Activated CD8-positive, alpha-beta memory T cell treated with anti-CD3 and anti-CD28 coated beads for 1 hour (primary cell): ENCODE data around the gene IFITM2.
A peak's percentile ranks its signal among the peaks of the same experiment; 100 is the strongest.

ENCODE experiments used
- DNase-seq, 2 donors: peaks; one replicate each; pipeline ENCODE4 v3.0.0-alpha.2; 2020; ENCODE audit warnings: low read depth in 1 of 2; ENCODE audit errors: extremely low read depth in 1 of 2

IFITM2 gene

DNA sequence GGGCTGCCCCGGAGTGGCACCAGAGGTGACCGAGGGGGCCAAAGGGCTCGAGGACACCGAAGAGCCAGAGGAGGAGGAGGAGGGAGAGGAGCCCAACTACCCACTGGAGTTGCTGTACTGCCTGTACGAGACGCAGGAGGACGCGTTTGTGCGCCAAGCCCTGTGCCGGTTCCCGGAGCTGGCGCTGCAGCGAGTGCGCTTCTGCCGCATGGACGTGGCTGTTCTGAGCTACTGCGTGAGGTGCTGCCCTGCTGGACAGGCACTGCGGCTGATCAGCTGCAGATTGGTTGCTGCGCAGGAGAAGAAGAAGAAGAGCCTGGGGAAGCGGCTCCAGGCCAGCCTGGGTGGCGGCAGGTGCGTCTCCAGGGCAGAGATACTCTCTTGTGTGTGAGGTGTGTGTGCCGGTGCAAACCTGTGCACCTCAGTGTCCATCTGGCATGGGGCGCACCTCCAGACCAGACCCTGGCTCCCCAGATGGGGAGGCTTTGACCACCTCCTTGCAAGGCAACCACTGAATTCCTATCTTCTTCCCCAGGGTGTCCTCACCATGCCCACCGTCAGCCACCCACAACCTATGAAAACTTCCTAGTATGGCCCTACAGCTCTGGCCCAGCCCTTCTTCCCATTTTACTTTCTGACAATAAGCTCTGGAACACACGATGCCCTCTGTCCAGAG is 26.0 kb upstream of the IFITM2 start:
- no peak for DNase-seq

GRCh38 chr11:282171-282570 is 25.4 kb upstream of the IFITM2 start:
- no peak for DNase-seq

DNA sequence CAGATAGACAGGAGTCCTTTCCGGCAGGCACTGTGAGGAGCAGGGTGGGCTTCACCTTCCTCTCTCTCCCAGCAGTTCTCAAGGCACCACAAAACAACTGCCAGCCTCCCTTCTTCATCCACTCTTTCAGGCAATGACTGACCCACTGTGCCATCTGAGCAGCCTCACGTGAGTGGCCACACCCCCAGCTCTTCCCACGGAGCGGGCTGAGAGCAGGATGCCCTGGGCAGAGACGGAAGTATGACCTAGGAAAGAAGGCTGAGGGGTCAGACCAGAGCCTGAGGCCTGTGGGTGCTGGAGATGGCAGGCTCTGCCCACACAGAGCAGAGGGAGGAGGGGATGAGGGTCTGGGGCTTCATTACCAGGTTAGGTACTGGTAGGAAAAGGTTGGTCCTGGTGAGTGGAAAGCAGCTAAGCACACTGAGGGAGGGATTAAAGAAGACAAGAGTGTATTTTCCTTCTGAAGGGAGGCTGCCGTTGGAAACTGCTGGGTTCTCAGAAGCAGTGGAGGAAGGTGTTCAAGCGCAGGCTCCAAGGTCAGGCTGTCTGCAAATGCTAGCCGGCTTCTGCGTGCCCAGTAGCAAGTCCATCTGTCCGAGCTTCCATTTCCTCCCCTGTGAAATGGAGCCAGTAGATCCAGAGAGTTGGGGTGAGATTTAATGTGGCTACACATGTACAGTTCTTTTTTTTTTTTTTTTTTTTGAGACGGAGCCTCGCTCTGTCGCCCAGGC is 24.8 kb upstream of the IFITM2 start:
- no peak for DNase-seq

DNA sequence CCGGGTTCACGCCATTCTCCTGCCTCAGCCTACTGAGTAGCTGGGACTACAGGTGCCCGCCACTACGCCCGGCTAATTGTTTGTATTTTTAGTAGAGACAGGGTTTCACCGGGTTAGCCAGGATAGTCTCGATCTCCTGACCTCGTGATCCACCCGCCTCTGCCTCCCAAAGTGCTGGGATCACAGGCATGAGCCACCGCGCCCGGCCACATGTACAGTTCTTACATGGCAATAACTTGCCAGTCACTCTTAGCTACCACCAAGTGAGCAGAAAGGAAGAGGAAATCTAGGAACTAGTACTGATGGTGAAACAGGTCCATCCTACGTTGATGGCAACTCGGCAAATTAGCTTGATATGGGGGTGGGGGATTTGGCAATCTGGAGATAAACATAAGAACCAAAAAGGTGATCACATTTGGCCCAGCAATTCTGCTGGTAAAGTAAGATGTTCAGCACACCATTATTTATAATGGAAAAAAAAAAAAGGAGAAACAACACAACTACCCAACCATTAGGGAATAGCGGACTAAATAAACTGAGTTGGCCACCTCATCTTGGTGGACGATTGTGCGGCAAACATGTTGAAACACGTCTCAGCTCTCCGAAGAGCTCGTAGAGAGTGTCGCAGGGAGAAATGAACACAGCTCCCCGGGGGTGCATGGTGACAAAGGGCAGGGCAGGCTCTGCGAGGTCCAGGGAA is 24.1 kb upstream of the IFITM2 start:
- no peak for DNase-seq

- DNase-seq, result no peak
Observed at GRCh38 chr11:284105-285020, 23.3 kb upstream of the IFITM2 start.

DNA sequence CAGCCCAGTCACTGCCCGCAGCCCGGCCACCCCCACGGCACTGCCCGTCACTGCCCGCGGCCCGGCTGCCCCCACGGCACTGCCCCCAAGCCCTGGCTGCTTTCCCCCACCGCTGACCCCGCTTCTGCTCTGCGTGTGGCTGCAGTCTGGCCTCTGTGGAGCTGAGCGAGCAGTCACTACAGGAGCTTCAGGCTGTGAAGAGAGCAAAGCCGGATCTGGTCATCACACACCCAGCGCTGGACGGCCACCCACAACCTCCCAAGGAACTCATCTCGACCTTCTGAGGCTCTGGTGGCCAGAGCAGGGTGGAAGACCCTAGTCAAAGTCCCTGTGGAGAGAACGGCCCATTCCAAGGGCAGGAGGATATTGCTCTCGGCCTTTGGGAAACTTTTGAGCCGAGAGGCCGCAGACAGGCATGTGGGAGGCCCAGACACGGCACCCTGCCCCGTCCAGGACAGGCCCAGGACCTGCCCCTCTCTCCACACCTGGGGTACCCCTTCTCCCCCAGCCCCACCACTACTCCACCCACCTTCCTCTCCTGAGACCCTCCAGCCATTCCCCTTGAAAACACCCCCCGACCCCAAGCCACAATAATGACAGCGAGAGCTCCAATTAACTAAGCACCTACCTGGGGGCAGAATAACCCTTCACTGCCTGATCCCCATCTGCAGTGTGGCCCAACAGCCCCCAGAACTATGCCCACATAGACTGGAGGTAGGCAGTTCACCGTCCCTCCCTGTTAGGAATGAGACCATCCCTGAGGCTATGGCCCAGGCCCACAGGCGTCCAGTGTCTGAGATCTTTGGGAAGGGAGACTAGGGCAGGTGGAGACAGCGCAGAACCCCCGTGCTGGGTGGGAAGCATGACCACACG is 22.4 kb upstream of the IFITM2 start:
- no peak for DNase-seq

DNA sequence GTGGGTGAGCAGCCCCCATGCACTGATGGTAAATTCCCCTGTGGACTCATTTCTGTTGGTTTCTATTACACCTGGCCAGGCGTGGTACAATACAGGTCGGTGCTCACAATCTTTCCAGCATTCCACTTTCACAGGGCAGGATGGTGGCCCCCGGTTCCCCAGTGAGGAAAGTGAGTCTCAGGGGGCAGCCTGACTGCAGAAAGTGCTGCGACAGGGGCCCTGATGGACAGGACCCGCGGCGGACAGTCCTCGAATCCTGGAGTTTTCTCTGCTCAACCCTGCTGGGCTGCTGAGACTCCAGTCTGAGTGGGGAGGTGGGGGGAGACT is 21.8 kb upstream of the IFITM2 start:
- no peak for DNase-seq

DNA sequence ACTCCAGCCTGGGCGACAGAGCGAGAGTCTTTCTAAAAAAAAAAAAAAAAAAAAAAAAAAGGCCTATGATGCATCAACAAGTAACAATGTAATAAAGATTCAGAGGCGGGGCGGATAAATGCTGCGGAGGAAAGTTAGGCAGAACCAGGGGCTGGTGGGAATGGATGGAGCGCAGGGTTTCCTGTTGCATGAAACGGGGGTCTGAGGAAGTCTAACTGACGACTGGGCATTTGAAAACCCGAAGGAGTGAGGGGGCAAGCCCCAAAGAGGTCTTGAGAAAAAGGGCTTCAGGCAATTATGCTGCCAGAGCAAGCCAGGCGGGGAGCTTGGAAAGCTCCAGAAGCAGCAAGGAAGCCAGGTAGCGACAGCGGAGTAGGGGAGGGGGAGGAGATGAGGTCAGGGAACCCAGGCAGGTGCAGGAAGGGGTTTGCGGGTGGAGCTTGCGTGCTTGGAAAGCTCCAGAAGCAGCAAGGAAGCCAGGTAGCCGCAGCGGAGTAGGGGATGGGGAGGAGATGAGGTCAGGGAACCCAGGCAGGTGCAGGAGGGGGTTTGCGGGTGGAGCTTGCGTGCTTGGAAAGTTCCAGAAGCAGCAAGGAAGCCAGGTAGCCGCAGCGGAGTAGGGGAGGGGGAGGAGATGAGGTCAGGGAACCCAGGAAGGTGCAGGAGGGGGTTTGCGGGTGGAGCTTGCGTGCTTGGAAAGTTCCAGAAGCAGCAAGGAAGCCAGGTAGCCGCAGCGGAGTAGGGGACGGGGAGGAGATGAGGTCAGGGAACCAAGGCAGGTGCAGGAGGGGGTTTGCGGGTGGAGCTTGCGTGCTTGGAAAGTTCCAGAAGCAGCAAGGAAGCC is 20.4 kb upstream of the IFITM2 start:
- DNase-seq, result peak; percentile 67 to 71

DNA sequence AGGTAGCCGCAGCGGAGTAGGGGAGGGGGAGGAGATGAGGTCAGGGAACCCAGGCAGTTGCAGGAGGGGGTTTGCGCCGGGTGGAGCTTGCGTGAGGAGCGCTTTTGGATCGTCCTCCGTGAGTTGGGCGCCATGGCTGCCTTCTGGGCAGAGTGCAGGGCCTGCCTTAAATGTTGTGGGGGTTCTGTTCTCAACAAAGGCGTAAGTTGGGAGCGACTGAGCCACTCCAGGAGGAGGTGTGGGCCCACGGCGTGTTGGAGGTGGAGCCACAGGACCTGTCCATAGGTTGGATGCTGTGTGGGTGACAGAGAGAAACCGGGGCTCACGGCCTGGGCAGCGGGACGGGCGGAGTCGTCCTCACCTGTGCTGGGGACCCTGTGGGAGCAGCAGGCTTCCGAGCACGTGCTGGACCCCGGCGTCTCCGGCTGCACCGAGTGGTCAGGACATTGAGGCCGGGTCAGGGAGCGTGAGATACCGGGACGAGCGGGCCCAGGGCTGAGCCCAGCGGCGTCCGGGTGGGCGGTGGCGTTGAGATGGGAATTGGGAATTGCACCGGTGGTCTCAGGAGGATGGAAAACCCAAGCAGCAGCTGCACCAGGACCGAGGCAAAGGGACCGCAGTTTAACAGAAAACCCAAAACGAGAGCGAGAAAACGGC is 19.7 kb upstream of the IFITM2 start:
- peak in 1 of 2 donors; percentile 56 for DNase-seq

- peak in 1 of 2 donors; percentile 66 for DNase-seq
Observed at GRCh38 chr11:288478-289397, 18.9 kb upstream of the IFITM2 start, which contains the start of gene PGGHG. Gene PGGHG, plus strand, starts transcription at chr11:289126. Its CDS starts 691 bp downstream, at chr11:289817.

DNA sequence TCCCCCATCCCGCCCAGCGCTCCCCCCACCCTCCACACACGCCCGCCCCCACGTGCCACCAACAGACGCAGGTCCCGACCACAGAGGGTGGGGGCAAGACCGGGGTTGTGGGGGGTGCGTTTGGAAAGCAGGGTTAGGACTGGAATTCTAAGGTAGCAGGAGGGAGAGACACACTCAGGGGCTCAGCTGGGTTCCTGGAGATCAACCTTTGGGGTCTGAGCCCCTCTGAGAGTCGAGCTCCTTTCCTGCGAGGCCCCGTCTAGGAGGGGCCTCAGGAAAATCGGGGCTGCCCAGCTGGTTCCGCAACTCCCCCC is 18.3 kb upstream of the IFITM2 start:
- DNase-seq, result no peak

- no peak for DNase-seq
Observed at GRCh38 chr11:289712-290620, 17.6 kb upstream of the IFITM2 start.

GRCh38 chr11:290621-291231 is 16.9 kb upstream of the IFITM2 start:
- DNase-seq, result no peak

- no peak for DNase-seq
Observed at GRCh38 chr11:291281-292210, 16.1 kb upstream of the IFITM2 start.
